Activated CD4-positive, alpha-beta T cell treated with anti-CD3 and anti-CD28 coated beads, Interleukin-2, Interleukin-6, amounts not matched to agents 100 ng/mL and 50 ng/mL, durations not matched to agents 16 hours and 8 hours (primary cell): ENCODE data around the gene JAG1.
"Not testable (repeated sequence)": the region's sequence is repeated elsewhere in the genome, so short reads cannot be mapped to it uniquely, and the experiment has no call there.

Source experiments
- DNase-seq: peaks from one replicate; pipeline ENCODE4 v3.0.0-alpha.2; 2020

JAG1 gene

GRCh38 chr20:10634683-10635411 lies 39.0 kb downstream of the JAG1 start:
- DNase-seq: no peak

GRCh38 chr20:10634211-10634610 lies 39.6 kb downstream of the JAG1 start:
- DNase-seq: no peak

GRCh38 chr20:10633718-10634117 lies 40.1 kb downstream of the JAG1 start:
- DNase-seq: no peak

GRCh38 chr20:10632721-10633509 lies 40.9 kb downstream of the JAG1 start:
- no peak for DNase-seq

- no peak for DNase-seq
Measured at GRCh38 chr20:10631126-10631525, 42.7 kb downstream of the JAG1 start.

GRCh38 chr20:10629946-10630650 lies 43.7 kb downstream of the JAG1 start:
- no peak for DNase-seq

- no peak for DNase-seq
Measured at GRCh38 chr20:10626896-10627295, 46.9 kb downstream of the JAG1 start.

- no peak for DNase-seq
Measured at GRCh38 chr20:10625641-10626040, 48.2 kb downstream of the JAG1 start.

- no peak for DNase-seq
Measured at GRCh38 chr20:10622657-10623418, 51.0 kb downstream of the JAG1 start.

GRCh38 chr20:10621149-10621548 lies 52.6 kb downstream of the JAG1 start:
- no peak for DNase-seq

- DNase-seq: no peak
Measured at GRCh38 chr20:10619427-10619826, 54.4 kb downstream of the JAG1 start.

GRCh38 chr20:10618611-10619245 lies 55.1 kb downstream of the JAG1 start:
- no peak for DNase-seq

- not testable (repeated sequence) for DNase-seq
Measured at GRCh38 chr20:10617549-10618133, 56.2 kb downstream of the JAG1 start.

- no peak for DNase-seq
Measured at GRCh38 chr20:10616212-10616611, 57.6 kb downstream of the JAG1 start.

GRCh38 chr20:10613911-10614310 lies 59.9 kb downstream of the JAG1 start:
- DNase-seq: no peak

GRCh38 chr20:10613426-10613825 lies 60.4 kb downstream of the JAG1 start:
- DNase-seq: not testable (repeated sequence)

GRCh38 chr20:10611357-10611756 lies 62.4 kb downstream of the JAG1 start:
- no peak for DNase-seq

GRCh38 chr20:10610251-10610650 lies 63.5 kb downstream of the JAG1 start:
- DNase-seq: no peak

GRCh38 chr20:10609770-10610169 lies 64.0 kb downstream of the JAG1 start:
- no peak for DNase-seq

GRCh38 chr20:10609276-10609675 lies 64.5 kb downstream of the JAG1 start:
- no peak for DNase-seq

- DNase-seq: no peak
Measured at GRCh38 chr20:10605547-10606195, 68.1 kb downstream of the JAG1 start.
